T-helper 17 cell (primary cell): ENCODE data around the gene PELI2. TPM values are rescaled to one million over a fixed set of nuclear protein-coding genes. Genes with fewer than 3 reads are reported as not detected.

Experiments used
- ATAC-seq: fragments of 150-1000 bp; cut with Tn5 transposase; 2 replicates; pipeline ENCODE4 v1.10.0; 2021; ENCODE audit warnings: mild to moderate bottlenecking, moderate library complexity
- DNase-seq, 3 donors: peaks; one replicate each; pipeline versions ENCODE4 v3.0.0 to v3.0.0-alpha.2; 2020 to 2021
- H3K9me3 ChIP-seq: one replicate; pipeline ENCODE4 v1.7.0; 2013; ENCODE audit warnings: low read length, mild to moderate bottlenecking; ENCODE audit not compliant: control insufficient read depth, poor library complexity, severe bottlenecking
- H3K27ac Mint-ChIP-seq: one replicate; pipeline ENCODE4 v1.8.0; 2022; ENCODE audit warnings: mild to moderate bottlenecking, moderate library complexity, mixed read lengths
- H3K27me3 Mint-ChIP-seq: one replicate; pipeline ENCODE4 v1.8.0; 2022; ENCODE audit warnings: mixed read lengths
- H3K36me3 Mint-ChIP-seq: one replicate; pipeline ENCODE4 v1.8.0; 2022; ENCODE audit warnings: low read depth, mixed read lengths
- H3K4me1 Mint-ChIP-seq: one replicate; pipeline ENCODE4 v1.8.0; 2022; ENCODE audit warnings: mild to moderate bottlenecking, mixed read lengths
- H3K4me3 Mint-ChIP-seq: one replicate; pipeline ENCODE4 v1.8.0; 2022; ENCODE audit warnings: mild to moderate bottlenecking, moderate library complexity, mixed read lengths
- total RNA-seq, 4 donors: library from RNA in 2 of 4; stranded (reverse) in 2 of 4; gene quantifications; one replicate each; pipeline ENCODE4 v1.2.3 and lab custom pipeline; 2022 to 2026

Gene PELI2
- total RNA-seq, 2 donors from 2014 or later = 11.2 to 26.3 TPM

DNA sequence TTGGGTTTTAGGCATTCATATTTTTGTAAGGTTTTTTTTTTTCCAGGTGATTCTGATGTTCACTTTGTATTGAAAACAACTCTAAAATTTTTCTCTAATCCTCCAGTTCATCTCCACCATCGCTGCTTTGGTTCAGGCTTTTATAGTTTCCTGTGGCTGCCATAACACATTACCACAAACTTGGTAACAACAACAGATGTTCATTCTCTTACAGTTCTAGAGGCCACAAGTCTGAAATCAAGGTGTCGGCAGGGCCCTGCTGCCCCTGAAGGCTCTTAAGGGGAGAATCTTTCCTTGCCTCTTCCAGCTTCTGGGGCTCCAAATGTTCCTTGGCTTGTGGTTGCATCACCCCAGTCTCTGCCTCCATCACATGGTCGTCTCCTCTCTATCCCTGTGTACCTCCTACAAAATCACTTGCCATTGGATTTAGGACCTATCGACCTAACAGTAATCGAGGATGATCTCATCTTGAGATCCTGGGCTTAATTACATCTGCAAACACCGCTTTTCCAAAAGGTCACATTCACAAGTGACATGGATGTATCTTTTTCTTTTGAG, 55.2 kb downstream of the PELI2 start:
- ATAC-seq (peak; percentile 36), DNase-seq (no peak)
- Mint-ChIP-seq H3K36me3 (no peaks in the 10 kb centered on the region), H3K4me1 (peaks cover 27% of the 10 kb centered on the region), H3K4me3 (no peak overlapping the region), H3K27me3 (no peaks in the 10 kb centered on the region), H3K27ac (peak overlapping the region; percentile 27)
- H3K9me3 ChIP-seq = no peaks in the 10 kb centered on the region

DNA sequence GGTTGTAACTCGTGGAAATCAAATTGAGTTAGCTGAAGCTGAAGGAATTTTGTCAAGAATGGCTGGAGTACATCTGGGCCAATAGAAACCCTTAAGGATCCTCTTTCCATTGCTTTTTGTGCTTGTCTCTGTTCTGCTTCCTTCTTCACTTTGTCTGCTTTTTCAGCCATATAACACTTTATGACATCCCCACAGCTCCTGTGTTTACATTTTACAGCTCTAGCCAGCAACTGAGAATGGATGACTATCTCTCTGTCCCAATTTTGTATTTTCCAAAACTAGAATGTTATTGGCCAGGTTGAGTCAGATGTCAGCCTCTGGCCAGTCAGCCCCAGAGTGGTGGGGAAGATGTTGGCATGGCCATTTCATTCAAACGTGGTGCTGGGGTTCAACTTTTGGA, 57.6 kb downstream of the PELI2 start:
- H3K9me3 ChIP-seq = no peaks in the 10 kb centered on the region
- Mint-ChIP-seq H3K4me1 (peaks cover 28% of the 10 kb centered on the region), H3K36me3 (peaks cover 2% of the 10 kb centered on the region), H3K4me3 (no peak overlapping the region), H3K27ac (no peak overlapping the region), H3K27me3 (no peaks in the 10 kb centered on the region)
- no peak for ATAC-seq
- DNase-seq = no peak

DNA sequence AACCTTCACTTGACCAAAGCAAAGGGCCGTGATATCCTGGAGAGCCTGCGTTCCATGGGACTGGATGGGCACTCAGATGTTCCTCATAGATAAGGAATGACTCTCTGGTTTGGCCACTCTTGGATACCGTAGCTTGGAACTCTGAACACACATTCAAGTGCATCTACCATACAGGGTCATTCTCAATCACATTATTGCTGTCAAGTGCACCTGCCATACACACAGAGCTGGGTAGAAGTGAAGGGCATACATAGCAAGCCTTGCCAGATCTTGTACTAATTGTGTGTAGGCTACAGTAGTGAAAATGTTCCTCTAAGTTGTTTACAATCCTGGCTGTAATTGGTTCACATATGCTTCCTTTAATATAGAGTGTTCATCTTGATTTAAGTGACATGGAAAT, 58.3 kb downstream of the PELI2 start:
- Mint-ChIP-seq H3K27me3 (no peaks in the 10 kb centered on the region), H3K4me3 (no peak overlapping the region), H3K27ac (no peak overlapping the region), H3K4me1 (peaks cover 23% of the 10 kb centered on the region), H3K36me3 (peaks cover 5% of the 10 kb centered on the region)
- ATAC-seq (no peak), DNase-seq (no peak)
- no peaks in the 10 kb centered on the region for H3K9me3 ChIP-seq

DNA sequence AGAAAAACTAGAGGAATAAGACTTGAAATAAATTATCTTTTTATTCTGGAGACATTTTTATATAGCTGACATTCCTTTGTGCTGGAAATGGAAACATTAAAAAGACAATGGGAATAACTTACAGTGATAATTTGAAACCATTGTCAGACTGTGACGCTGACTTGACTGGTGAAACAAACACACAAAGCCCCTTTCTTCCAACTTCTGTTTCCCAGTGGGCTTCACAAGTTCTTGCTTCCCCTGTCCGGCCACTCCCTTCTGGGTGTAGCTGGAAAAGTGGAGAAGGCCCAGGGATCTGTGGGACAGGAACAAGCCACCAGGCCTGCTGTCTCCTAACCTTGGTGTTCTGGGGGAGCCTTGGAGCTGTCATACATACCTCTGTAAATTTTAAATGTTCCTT, 58.8 kb downstream of the PELI2 start:
- no peak for DNase-seq
- H3K4me1 Mint-ChIP-seq = peaks cover 22% of the 10 kb centered on the region
- H3K27me3 Mint-ChIP-seq = no peaks in the 10 kb centered on the region
- no peak for ATAC-seq
- H3K4me3 Mint-ChIP-seq = no peak overlapping the region
- H3K9me3 ChIP-seq = no peaks in the 10 kb centered on the region
- H3K27ac Mint-ChIP-seq = no peak overlapping the region
- H3K36me3 Mint-ChIP-seq = peaks cover 10% of the 10 kb centered on the region

DNA sequence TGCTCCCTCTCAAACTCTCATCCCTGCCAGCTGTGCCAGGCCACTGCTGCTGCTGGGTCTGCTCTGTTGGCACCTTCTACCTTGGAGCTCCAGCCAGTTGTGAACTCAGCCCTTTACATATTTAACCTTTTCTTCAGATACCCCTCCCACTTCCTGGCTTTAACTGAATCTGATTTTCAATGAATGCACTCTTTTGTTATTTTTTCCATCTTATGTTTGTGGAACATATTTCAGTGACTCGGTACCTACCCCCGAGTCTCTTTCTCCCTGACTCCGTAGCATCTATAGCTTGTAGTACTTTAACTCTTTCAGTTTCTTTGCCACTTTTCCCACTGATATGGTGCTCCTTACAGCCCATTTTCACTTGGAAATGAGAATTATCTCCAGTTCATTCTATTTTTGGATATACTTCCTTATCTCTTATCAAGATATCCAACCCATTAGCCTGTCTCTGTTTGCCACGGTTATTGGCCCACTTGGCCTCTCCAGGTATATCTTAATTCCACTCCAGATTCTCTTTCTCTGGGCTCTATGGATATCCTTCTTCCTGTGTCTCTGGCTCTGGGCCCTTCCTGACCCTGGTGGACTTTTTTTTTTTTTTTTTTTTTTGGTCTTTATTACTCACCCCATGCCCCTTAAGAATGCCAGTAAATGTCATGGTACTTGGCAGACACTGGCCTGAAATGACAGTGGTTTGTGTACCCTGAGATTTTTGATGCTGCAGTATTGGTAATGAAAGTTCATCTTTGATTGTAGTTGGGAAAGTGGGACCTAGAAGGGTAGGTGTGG, 62.7 kb downstream of the PELI2 start:
- Mint-ChIP-seq H3K27ac (no peak overlapping the region), H3K4me3 (no peak overlapping the region), H3K36me3 (peaks cover 10% of the 10 kb centered on the region), H3K4me1 (peaks cover 8% of the 10 kb centered on the region), H3K27me3 (no peaks in the 10 kb centered on the region)
- DNase-seq (no peak), ATAC-seq (no peak)
- no peaks in the 10 kb centered on the region for H3K9me3 ChIP-seq

DNA sequence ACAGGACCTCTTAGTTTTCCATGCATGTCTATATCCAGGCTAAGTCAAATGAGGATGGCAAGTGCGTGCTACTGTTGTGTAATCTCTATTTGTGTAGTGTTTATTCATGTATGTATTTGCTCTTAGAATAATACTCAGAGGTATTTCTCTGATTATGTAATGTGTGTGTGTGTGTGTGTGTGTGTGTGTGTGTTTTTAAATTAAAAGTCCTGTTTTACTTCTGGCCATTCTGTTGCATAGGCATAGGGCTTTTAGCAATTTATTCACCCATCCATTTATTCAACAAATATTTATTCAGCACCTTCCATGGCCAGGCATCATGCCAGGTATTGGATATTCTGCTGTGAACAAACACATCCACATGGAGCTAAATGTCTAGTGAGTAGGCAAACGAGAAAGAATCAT, 63.5 kb downstream of the PELI2 start:
- Mint-ChIP-seq H3K4me1 (peaks cover 8% of the 10 kb centered on the region), H3K36me3 (peaks cover 10% of the 10 kb centered on the region), H3K4me3 (no peak overlapping the region), H3K27ac (no peak overlapping the region), H3K27me3 (no peaks in the 10 kb centered on the region)
- H3K9me3 ChIP-seq = no peaks in the 10 kb centered on the region
- ATAC-seq (no peak), DNase-seq (no peak)

DNA sequence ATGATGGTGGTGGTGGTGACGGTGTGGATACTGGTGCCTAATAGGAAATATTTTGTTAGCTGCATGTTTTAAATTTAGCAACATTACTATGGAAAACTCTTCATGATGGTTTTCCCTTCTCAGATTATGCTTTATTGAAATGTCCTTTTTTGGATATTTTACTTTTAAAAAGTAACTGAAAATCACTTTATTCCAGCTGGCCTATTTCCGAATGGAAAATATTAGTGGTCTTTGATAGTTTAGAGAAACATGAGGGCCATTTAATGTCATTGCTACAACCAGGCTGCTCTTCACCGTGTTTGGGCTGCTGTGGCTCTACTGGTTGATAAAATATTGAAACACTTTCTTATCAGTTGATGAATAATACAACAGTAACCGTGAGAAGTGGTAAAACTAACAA, 64.2 kb downstream of the PELI2 start:
- ATAC-seq (no peak), DNase-seq (no peak)

DNA sequence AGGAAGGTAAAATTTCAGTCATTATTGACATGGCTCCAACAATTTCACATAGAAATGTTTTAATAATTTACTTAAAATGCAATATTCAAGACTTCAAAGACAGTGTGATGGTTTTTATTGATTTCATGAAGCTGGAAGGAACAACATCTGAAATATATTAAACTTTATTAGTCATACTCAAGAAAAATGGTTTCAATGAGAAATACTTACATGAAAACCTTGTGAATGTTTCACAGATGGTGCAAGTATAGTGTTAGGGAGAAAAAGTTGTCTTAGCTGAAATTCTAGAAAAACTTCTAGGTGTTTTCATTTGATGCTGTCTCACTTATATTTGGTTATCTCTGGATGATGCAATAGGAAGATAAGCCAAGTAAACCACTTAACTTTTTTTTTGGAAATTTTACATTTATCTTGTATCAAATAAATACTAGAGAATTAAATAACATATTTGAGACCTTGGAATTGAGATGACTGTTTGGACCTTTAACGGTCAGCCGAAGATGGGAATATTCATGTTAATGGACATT, 65.5 kb downstream of the PELI2 start:
- no peak for DNase-seq
- Mint-ChIP-seq H3K27me3 (no peaks in the 10 kb centered on the region), H3K4me1 (peaks cover 6% of the 10 kb centered on the region), H3K4me3 (no peak overlapping the region), H3K27ac (no peak overlapping the region), H3K36me3 (peaks cover 12% of the 10 kb centered on the region)
- ATAC-seq = no peak
- no peaks in the 10 kb centered on the region for H3K9me3 ChIP-seq

More for the DNA sequence above, 64.2 kb downstream of the PELI2 start:
- no peaks in the 10 kb centered on the region for H3K9me3 ChIP-seq
- no peak overlapping the region for H3K4me3 Mint-ChIP-seq
- H3K4me1 Mint-ChIP-seq = peaks cover 8% of the 10 kb centered on the region
- H3K27ac Mint-ChIP-seq = peak overlapping the region; percentile 54
- no peaks in the 10 kb centered on the region for H3K27me3 Mint-ChIP-seq
- H3K36me3 Mint-ChIP-seq = peaks cover 12% of the 10 kb centered on the region

DNA sequence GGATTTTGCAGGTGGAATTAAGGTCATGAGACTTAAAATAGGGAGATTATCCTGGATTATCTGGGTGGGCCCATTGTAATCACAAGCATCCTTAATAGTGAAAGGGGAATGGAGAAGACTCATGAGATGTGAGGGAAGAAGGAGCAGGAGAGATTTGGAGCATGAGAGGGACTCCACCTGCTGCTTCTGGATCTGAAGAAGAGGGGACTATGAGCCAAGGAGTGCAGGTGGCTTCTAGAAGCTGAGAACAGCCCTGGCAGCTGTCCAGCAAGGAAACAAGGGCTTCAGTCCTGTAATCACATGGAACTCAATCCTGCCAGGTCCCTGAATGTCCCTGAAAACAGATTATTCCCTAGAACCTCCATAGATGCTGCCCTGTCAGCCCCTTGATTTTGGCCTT, 67.8 kb downstream of the PELI2 start:
- Mint-ChIP-seq H3K27me3 (no peaks in the 10 kb centered on the region), H3K36me3 (peaks cover 7% of the 10 kb centered on the region), H3K4me1 (peaks cover 6% of the 10 kb centered on the region), H3K27ac (no peak overlapping the region), H3K4me3 (no peak overlapping the region)
- ATAC-seq (no peak), DNase-seq (no peak)
- H3K9me3 ChIP-seq = no peaks in the 10 kb centered on the region

DNA sequence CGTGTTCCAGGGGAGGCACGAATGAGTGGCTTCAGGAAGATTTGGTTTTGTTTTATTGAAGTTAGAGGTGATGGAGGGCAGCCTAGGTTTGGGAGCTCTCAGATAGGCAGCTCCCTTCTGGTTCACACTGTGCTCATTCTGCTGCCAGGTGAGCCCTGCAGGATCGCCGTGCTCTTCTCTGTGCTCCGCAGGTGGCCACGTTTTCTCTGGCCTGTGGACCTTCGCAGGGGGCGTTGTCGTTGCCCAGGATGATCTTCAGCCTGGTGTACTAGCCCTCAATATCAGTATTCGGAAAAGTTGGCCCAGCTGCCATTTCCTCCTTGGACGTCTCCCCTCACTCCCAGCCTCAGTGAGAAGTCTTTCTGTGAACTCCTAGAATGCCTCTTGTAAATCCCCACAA, 69.5 kb downstream of the PELI2 start:
- Mint-ChIP-seq H3K27ac (no peak overlapping the region), H3K36me3 (peaks cover 2% of the 10 kb centered on the region), H3K4me1 (no peaks in the 10 kb centered on the region), H3K4me3 (no peak overlapping the region), H3K27me3 (no peaks in the 10 kb centered on the region)
- DNase-seq (no peak), ATAC-seq (no peak)
- H3K9me3 ChIP-seq = no peaks in the 10 kb centered on the region

DNA sequence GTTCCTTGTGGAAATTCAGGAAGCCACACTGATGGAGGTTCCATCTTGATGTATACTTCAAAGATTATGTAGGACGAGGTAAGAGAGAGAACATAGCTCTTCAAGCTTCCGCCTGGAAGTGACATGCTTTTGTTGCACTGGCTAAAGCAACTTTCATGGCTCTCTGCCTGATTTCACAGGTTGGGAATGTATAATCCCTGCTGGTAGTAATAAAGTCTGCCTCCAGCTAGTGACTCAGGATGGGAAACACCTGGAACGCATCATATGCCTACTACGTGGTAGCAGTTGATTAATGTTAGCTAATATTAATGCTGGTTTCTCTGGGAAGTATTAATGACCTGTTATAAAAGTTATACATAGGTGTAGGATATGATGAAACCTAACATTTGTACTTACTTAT, 71.1 kb downstream of the PELI2 start:
- Mint-ChIP-seq H3K27ac (no peak overlapping the region), H3K4me3 (no peak overlapping the region), H3K36me3 (peaks cover 2% of the 10 kb centered on the region), H3K27me3 (no peaks in the 10 kb centered on the region), H3K4me1 (peaks cover 3% of the 10 kb centered on the region)
- ATAC-seq (no peak), DNase-seq (no peak)
- H3K9me3 ChIP-seq = no peaks in the 10 kb centered on the region

DNA sequence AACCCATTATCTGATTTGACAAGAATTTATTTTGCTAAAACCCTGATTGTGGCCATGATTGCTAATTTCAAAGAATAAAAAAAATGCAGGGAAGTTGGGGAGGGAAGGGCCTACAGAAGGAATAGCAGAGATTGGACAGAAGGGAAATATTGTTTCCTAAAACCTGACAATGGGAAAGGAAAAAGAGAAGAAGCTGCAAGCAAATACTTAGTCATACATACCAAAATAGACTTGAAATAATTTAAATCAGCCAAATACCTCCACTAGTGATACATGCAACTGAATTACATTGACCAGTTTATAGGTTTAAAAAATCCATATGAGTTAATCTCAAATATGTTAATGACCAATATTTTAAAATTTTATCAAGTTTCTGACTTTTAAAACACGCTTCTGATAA, 75.1 kb downstream of the PELI2 start:
- H3K27ac Mint-ChIP-seq = no peak overlapping the region
- no peaks in the 10 kb centered on the region for H3K36me3 Mint-ChIP-seq
- ATAC-seq (no peak), DNase-seq (no peak)
- H3K27me3 Mint-ChIP-seq = no peaks in the 10 kb centered on the region
- H3K4me3 Mint-ChIP-seq = no peak overlapping the region
- peaks cover 15% of the 10 kb centered on the region for H3K4me1 Mint-ChIP-seq
- H3K9me3 ChIP-seq = no peaks in the 10 kb centered on the region

DNA sequence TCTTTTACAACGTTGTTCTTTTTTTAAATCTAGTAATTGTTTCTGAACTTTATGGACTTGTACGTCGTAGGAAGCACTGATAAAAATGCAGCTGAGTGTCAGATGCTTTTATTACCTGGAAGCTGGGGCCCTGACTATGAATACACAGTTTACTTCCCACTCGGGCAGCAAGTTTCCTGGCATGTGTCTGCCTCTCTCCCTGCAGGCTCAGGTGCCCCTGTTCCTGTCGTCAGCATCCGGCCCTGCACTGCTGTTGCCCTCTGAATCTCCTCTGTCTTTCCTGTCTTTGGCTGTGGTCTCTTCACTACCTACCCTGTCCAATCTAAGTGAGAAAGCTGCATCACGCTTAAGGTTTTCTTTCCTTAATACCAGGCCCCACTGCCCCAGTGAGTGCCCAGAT, 75.8 kb downstream of the PELI2 start:
- ATAC-seq = no peak
- Mint-ChIP-seq H3K4me3 (no peak overlapping the region), H3K4me1 (peaks cover 15% of the 10 kb centered on the region), H3K36me3 (no peaks in the 10 kb centered on the region), H3K27ac (peak overlapping the region; percentile 66), H3K27me3 (no peaks in the 10 kb centered on the region)
- DNase-seq = no peak
- H3K9me3 ChIP-seq = no peaks in the 10 kb centered on the region

DNA sequence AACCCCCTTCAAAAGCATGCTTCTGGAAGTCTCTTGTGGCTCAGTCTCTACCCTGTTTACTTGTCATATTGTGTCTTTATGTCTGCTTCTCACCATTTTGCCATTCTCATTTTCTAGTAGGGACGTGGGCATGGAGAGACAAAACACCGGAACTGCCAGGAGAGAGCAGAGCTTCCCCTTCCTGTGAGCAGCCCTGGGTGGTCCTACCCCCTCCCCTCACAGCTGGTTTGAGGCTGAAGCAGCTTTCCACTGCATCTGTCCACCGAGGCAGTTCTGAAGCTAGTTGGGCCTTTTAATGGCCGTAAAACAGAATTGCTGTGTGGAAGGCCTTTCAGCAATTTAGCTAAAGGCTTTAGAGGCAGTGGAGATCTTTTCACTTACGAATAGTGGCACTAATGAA, 77.0 kb downstream of the PELI2 start:
- no peaks in the 10 kb centered on the region for H3K27me3 Mint-ChIP-seq
- no peak for DNase-seq
- peaks cover 15% of the 10 kb centered on the region for H3K4me1 Mint-ChIP-seq
- H3K36me3 Mint-ChIP-seq = no peaks in the 10 kb centered on the region
- H3K4me3 Mint-ChIP-seq = no peak overlapping the region
- H3K9me3 ChIP-seq = no peaks in the 10 kb centered on the region
- no peak for ATAC-seq
- H3K27ac Mint-ChIP-seq = peak overlapping the region; percentile 66
